Mesenteric fat pad (tissue), 1 donor: ENCODE results near the gene LRMDA. TPM values are rescaled to one million over a fixed set of nuclear protein-coding genes. Genes with fewer than 3 reads are reported as not detected.

Experiments used
- DNase-seq: peaks from one replicate; pipeline ENCODE4 v3.0.0-alpha.2; 2020; ENCODE audit warnings: low spot score
- total RNA-seq: library from RNA; stranded (reverse); fragmentation: NEBNext Ultra II Directional; extraction: Animal tissue kit (Norgen Biotek cat#: 25700); gene quantifications from one replicate; pipeline ENCODE4 v1.2.1, GENCODE V29; 2021
- donor health status: DM: yes; HTN: yes; CAD: no.

Gene LRMDA
- total RNA-seq, 1 donor from 2014 or later = 26.6 TPM

GRCh38 chr10:75803121-75803520 is 371.7 kb downstream of the LRMDA start:
- DNase-seq = no peak

DNA sequence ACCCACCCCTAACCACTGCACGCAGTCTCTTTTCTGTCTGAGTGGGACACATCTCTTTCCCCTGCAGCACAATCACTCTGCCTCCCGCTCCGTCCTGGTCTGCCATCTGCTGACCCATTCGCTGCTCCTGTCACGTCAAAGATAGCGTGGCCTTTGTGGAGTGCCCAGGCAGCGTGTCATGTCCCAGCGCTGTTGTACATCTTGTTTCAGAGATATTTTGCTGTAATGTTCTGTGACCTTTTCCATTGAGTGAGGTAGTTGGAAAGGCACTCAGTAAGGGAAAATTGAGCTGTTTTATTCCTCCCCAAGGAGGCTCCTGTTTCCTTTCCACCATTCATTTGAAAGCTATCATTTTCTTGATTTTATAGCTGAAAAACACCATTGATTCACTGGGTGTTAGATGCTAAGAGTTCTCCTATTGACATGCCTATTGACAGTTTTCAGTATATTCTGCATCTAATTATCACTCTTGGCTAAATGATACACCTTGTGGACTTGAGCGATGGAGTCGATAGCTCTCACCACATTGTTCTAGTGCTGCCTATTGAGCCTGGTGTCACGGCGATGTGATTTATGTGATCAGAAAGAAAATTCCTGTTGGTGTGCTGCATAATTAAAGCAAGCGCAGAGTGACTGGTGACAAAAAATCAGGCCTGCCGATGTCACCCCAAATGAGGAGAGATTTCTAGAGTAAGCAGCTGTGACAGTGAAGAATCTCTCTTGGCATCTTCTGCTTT is 372.6 kb downstream of the LRMDA start:
- no peak for DNase-seq

GRCh38 chr10:75806186-75806585 is 374.8 kb downstream of the LRMDA start:
- no peak for DNase-seq

DNA sequence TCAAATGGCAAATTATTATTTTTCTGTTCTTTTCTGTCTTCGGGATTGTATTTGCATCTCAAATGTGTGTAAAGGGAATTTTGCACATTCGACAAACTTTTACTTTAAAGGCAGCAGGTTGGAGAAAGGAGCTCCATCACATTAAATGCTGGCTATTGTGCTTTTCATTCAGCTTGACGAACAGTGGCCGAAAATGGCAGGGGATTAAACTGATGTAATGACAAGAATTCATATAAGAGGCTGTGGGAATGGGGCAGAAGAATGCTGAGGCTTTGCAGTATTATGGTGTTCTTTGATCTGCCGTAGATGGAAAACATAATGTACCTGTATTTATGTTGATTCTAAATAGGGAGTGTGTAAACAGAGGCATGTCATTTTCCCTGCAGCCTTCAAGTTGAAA is 376.0 kb downstream of the LRMDA start:
- DNase-seq = no peak

DNA sequence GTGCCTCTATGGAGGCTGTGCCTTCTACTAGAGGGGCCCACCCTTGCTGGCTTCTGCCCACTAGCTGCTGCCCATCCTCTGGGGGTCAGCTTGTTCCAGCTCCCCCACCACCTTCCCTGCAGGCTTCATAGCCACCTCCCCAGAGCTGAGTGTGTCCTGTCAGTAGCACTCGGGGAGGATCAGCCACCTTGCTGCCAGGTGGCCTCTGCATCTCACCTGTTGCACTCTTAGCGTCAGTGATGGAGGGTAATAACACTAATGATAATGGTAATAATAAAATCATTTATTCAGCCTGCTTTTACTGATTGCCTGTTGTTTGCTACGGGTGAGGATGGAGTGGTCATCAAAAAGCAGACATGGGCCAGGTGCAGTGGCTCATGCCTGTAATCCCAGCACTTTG is 377.6 kb downstream of the LRMDA start:
- DNase-seq = no peak

DNA sequence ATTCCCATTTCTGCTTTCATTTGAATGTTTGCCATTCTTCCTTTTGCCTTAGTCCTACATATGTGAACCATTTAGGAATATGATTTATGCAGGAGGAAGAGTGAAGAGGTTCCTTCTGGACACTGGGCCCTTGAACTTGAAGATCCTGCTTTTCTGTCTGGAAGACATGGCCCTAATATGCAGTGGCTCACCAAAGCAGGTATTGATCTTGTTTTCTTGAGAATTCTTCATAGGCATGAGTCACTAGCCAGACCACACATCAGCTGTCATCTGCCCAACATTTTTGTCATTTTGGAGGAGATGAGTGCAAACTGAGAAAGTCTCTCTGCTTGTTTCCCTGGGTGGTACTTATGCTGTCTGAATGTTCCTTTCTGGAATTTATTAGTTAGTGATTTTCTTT is 382.6 kb downstream of the LRMDA start:
- DNase-seq = no peak

DNA sequence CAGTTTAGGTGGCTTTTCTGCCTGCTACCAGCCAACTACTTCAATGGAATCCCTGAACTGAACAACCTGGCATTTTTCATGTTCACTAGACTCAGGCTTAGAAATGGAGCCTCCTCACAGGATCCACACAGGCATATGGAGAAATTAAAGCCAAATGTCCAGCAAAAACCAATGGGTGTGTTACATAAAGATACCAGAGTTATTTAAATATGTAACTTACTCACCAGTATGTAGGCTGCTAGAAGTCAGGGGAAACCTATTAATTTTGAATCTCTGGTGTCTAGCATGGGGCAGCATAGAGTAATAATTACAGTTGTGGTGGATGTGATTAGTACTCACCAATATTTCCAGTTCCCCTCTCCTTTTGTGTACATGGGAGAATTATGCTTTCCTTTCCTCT is 383.6 kb downstream of the LRMDA start:
- DNase-seq = no peak

GRCh38 chr10:75817198-75817597 is 385.8 kb downstream of the LRMDA start:
- no peak for DNase-seq

DNA sequence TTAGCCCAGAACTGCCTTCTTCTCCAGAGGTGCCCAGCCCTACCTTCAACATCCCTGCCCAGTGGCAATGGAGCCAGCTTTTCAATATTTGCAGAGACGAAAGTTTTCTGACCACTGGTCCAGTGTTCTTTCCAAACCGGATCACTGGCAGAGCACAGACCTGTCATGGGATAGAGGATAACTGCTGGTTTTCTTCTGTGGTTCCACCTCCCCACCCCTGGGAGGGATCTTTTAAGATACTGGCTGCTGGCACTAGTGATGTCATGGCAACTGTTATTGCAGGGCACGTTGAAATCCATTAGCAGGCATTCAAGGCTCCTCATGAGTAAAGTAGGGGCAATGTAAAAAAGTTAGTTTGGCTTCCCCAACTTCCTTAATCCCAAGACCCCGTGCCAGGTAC is 387.1 kb downstream of the LRMDA start:
- DNase-seq = no peak

DNA sequence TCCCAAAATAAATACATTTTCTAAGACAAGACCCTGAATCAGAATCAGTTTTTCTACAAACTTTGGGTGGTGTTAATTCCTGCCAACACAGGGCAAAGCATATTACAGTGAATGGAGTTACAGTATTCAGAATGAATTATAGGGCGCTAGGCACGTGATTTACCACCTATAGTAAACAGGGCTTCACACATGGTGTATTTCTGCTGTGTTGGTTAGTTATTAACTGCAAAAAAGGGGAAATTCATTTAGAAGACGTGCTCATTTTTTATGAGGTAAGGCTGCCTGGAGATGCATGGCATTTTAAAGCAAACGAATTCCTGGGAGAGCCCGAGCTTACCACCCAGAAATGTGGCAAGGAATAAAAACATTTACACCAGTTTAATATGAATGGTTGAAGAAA is 393.8 kb downstream of the LRMDA start:
- DNase-seq = no peak

DNA sequence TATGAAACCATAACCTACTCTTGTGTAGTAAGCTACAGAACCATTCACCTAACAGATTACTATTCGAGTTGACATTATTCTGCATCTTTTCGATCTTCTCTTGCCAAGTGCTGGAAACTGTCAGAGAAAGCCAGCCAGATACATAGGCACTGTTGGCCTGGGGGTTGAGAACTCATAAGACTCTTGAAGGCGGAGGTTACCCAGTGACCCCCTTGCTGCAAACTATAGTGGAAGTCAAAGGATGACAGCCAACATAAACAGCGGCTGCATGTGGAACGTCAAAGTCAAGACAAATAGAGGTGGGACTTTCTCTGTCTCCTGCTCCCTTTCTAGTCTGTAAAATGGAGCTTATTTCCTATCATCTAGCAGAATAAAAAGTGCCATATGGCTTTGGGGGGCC is 394.2 kb downstream of the LRMDA start:
- DNase-seq = no peak

- no peak for DNase-seq
These were observed 395.4 kb downstream of the LRMDA start for GRCh38 chr10:75826846-75827245.

DNA sequence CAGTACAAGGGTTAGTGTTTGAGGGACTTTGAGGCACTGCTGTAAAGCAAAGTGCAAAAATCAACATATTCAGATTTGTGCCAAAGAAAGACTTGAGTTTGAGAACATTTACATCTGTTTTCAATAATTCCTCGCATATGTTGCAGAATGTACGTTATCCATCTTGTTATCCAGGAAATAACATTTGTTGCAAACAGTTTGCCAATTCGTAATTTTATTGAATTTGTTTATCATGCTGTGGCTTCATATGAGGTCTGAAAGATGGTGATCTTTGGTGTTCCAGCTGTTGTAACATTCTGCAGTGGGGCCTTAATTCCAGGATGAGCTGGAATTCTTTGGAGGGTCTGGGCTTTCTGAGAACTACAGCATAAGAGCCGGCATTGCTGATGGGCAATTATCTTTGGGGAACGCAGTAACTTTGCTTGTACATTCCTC is 396.2 kb downstream of the LRMDA start:
- DNase-seq = no peak

DNA sequence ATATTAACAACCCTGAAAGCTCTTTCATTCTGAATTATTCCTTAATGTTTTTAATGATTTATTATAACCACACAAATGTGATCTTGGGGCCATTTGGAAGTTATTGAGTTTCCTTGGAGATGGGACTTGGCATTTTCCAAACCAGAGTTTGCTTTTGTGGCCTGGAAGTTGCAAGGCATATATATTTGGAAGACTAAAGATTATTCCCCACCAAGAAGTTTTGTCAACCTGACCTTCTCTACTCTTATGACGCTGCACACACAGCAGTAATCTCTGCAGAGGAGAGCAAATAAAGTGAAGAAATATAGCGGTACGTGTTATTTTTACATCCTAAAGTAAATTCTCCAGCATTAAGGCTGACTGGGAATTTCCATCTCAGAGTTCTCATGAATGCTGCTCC is 397.0 kb downstream of the LRMDA start:
- DNase-seq = no peak

DNA sequence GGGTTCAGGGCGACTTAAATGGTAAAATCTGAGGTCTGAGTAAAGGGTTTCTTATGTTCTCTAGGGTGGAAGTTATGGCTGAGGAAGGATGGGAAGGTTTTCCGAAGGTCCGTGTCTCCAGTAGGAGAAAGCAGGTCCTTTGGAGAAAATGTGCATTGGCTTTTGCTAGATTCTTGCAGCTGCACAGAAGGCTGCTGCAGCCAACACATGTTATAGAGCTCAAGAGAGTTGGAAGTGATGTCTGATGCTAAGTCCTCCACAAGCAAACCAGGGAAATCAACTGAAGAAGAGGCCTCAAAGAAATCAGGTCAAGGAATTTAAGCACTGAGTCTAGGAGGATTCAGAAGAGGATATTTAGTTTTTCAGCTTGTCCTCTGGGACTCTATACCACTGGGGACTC is 404.6 kb downstream of the LRMDA start:
- DNase-seq = no peak

- DNase-seq = no peak
These were observed 407.1 kb downstream of the LRMDA start for GRCh38 chr10:75838486-75838885.

- no peak for DNase-seq
These were observed 407.6 kb downstream of the LRMDA start for GRCh38 chr10:75839020-75839419.

- no peak for DNase-seq
These were observed 409.8 kb downstream of the LRMDA start for GRCh38 chr10:75841266-75841665.

GRCh38 chr10:75845176-75845947 is 413.9 kb downstream of the LRMDA start:
- DNase-seq = no peak

DNA sequence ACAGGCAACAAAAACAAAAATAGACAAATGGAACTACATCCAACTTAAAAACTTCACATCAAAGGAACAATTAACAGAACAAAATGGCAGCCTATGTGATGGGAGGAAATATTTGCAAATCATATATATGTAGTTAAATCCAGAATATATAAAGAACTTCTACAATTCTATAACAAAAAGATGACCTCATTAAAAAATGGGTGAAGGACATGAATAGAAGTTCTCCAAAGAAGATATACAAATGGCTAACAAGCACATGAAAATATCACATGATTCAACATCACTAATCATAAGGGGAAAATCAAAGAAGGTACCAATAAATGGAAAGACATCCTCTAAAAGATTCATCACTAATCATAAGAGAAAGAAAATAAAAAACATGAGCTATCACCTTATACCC is 416.1 kb downstream of the LRMDA start:
- no peak for DNase-seq

DNA sequence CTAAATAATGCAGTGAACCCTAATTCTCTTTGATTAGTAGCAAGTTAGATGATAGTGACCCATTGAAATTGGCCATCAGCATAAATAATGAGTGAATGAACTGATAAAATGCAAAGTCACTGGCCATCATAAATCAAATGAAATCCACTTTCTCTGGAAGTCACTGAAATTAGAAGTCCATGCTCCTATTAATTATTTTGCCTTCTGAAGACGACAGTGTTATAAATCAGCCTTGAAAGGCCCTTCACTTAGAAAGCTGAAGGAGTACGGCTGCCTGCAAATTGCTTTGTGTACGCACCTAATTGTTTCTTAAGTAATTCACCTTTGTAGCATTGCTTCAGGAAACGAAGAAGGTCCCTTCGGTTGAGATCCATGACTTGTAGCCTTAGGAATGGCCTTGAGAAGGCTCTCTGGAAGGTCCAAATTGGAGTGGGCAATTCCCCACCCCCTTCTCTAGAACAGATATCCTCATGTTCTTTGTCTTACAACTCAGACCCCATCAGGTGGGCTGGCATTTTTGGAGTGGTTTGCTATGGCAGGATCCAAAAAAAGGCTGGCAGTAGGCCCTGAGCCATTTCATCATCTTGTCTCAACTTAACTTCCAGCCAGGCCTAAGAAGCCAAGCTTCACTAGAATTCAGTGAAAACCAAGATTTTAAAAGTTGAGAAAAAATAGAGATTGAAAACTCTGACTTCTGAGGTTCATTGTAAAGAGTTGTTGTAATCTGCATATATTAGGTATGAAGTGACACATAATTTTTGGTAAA is 420.3 kb downstream of the LRMDA start:
- DNase-seq = no peak

DNA sequence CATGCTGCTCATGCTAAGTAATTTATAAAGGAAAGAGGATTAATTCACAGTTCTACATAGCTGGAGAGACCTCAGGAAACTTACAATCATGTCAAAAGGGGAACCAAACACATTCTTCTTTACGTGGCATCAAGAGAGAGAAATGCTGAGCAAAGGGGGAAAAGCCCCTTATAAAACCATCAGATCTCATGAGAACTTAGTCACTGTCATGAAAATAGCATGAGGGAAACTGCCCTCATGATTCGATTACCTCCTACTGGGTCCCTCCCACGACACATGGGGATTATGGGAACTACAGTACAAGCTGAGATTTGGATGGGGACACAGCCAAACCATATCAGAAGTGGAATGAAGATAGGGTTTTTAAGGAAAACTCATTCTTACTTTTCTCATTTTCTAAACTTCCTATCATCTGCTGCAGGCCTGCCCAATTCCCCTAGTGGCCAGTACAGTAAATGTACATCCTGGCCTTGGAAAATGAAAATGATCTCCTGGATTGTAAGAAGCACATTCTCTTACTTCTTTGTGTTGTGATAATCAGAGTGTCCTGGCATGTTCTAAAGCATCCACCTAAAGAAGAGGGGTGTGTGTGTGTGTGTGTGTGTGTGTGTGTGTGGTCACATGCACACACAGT is 421.5 kb downstream of the LRMDA start:
- no peak for DNase-seq
